Vagina (tissue), 2 donors: ENCODE results near the gene KCNE1. TPM values are rescaled to one million over a fixed set of nuclear protein-coding genes. Genes with fewer than 3 reads are reported as not detected.

Experiments used
- DNase-seq, 2 donors: peaks; one replicate each; pipeline ENCODE4 v3.0.0-alpha.2; 2017; ENCODE audit errors: extremely low spot score in 2 of 2
- H3K27ac ChIP-seq: fragments of 200-600 bp; sonication (generic); one replicate; pipeline ENCODE4 v1.5.1; 2019
- H3K27me3 ChIP-seq: fragments of 200-600 bp; sonication (generic); one replicate; pipeline ENCODE4 v1.5.1; 2019
- H3K36me3 ChIP-seq, 2 donors: fragments of 200-600 bp; sonication (generic); one replicate each; pipeline ENCODE4 v1.5.1; 2017 to 2019
- H3K4me1 ChIP-seq: fragments of 200-600 bp; sonication (generic); one replicate; pipeline ENCODE4 v1.5.1; 2019
- H3K4me3 ChIP-seq, 2 donors: fragments of 200-600 bp; sonication (generic); 1 replicate in 1 of 2; 2 replicates in 1 of 2; pipeline ENCODE4 v1.5.1; 2016 to 2019
- H3K9me3 ChIP-seq: fragments of 200-600 bp; sonication (generic); one replicate; pipeline ENCODE4 v1.5.1; 2019
- CTCF ChIP-seq, 3 experiments: fragments of 450-650 bp in 2 of 3; fragments of 200-600 bp in 1 of 3; sonication (generic) in 1 of 3; IDR thresholded peaks; one replicate each; pipeline ENCODE4 v1.5.1; 2017 to 2019; ENCODE audit warnings: antibody characterized with exemption in 3 of 3, mild to moderate bottlenecking in 2 of 3, moderate library complexity in 2 of 3
- POLR2A ChIP-seq, 2 donors: fragments of 450-650 bp; IDR thresholded peaks; one replicate each; pipeline ENCODE4 v1.6.1; 2017; ENCODE audit warnings: antibody characterized with exemption in 2 of 2, mild to moderate bottlenecking in 2 of 2, moderate library complexity in 2 of 2
- POLR2AphosphoS5 ChIP-seq, 2 donors: sonication (generic); formaldehyde crosslinking; IDR thresholded peaks; one replicate each; pipeline ENCODE4 v1.9.0; 2017; ENCODE audit warnings: antibody characterized with exemption in 2 of 2, mild to moderate bottlenecking in 2 of 2, low read depth in 1 of 2; ENCODE audit not compliant: insufficient read depth in 1 of 2
- intact Hi-C: fragments of 100-400 bp; cut with DNase I; formaldehyde crosslinking; loops from one replicate; pipeline ENCODE4 v1.15.1; 2023
- total RNA-seq: library from RNA; depleted of rRNA; stranded (reverse); fragments of >200 nt; gene quantifications from one replicate; pipeline ENCODE4 v1.2.3, GENCODE V29; 2016

The KCNE1 gene
- total RNA-seq, 1 donor from 2014 or later: 2.2 TPM

- Histone ChIP-seq H3K27ac (no peak overlapping the region), H3K27me3 (no peaks in the 10 kb centered on the region), H3K4me1 (peaks cover 34% of the 10 kb centered on the region), H3K4me3 (no peak overlapping the region), H3K9me3 (no peaks in the 10 kb centered on the region), H3K36me3 (peaks cover 0 to 19% of the 10 kb centered on the region in 2 donors)
- intact Hi-C loops: no loop called here
- no peak for DNase-seq
- TF ChIP-seq CTCF (IDR thresholded peaks at IDR 0.05) (no peak), POLR2AphosphoS5 (IDR thresholded peaks at IDR 0.05; ENCODE audit: insufficient read depth in 1 of 2, low read depth in 1 of 2) (no peak), POLR2A (IDR thresholded peaks at IDR 0.05) (no peak)
Measured at GRCh38 chr21:34520764-34521508, 8.9 kb upstream of the KCNE1 start.

GRCh38 chr21:34520281-34520680 is 8.3 kb upstream of the KCNE1 start:
- peaks cover 28% of the 10 kb centered on the region for H3K4me1 ChIP-seq
- no peak overlapping the region for H3K27ac ChIP-seq
- H3K9me3 ChIP-seq: no peaks in the 10 kb centered on the region
- TF ChIP-seq POLR2A (IDR thresholded peaks at IDR 0.05) (no peak), POLR2AphosphoS5 (IDR thresholded peaks at IDR 0.05; ENCODE audit: insufficient read depth in 1 of 2, low read depth in 1 of 2) (no peak), CTCF (IDR thresholded peaks at IDR 0.05) (no peak)
- peaks cover 0 to 19% of the 10 kb centered on the region in 2 donors for H3K36me3 ChIP-seq
- no peak for DNase-seq
- H3K27me3 ChIP-seq: no peaks in the 10 kb centered on the region
- H3K4me3 ChIP-seq: no peak overlapping the region
- intact Hi-C loops: no loop called here

GRCh38 chr21:34519694-34520093 is 7.7 kb upstream of the KCNE1 start:
- Histone ChIP-seq H3K36me3 (peaks cover 0 to 19% of the 10 kb centered on the region in 2 donors), H3K9me3 (no peaks in the 10 kb centered on the region), H3K4me3 (no peak overlapping the region), H3K4me1 (peaks cover 22% of the 10 kb centered on the region), H3K27ac (no peak overlapping the region), H3K27me3 (no peaks in the 10 kb centered on the region)
- intact Hi-C loops: no loop called here
- TF ChIP-seq POLR2A (IDR thresholded peaks at IDR 0.05) (no peak), CTCF (IDR thresholded peaks at IDR 0.05) (no peak), POLR2AphosphoS5 (IDR thresholded peaks at IDR 0.05; ENCODE audit: insufficient read depth in 1 of 2, low read depth in 1 of 2) (no peak)
- no peak for DNase-seq

- Histone ChIP-seq H3K9me3 (no peaks in the 10 kb centered on the region), H3K27ac (no peak overlapping the region), H3K4me1 (peaks cover 18% of the 10 kb centered on the region), H3K4me3 (no peak overlapping the region), H3K27me3 (no peaks in the 10 kb centered on the region), H3K36me3 (peaks cover 0 to 19% of the 10 kb centered on the region in 2 donors)
- intact Hi-C loops: no loop called here
- DNase-seq: no peak
- TF ChIP-seq CTCF (IDR thresholded peaks at IDR 0.05) (no peak), POLR2A (IDR thresholded peaks at IDR 0.05) (no peak), POLR2AphosphoS5 (IDR thresholded peaks at IDR 0.05; ENCODE audit: insufficient read depth in 1 of 2, low read depth in 1 of 2) (no peak)
Measured at GRCh38 chr21:34519016-34519415, 7.0 kb upstream of the KCNE1 start.

GRCh38 chr21:34518301-34518700 is 6.3 kb upstream of the KCNE1 start:
- TF ChIP-seq POLR2A (IDR thresholded peaks at IDR 0.05): no peak
- Histone ChIP-seq H3K27ac (no peak overlapping the region), H3K27me3 (no peaks in the 10 kb centered on the region), H3K9me3 (no peaks in the 10 kb centered on the region), H3K4me3 (no peak overlapping the region), H3K36me3 (peaks cover 0 to 19% of the 10 kb centered on the region in 2 donors), H3K4me1 (peaks cover 14% of the 10 kb centered on the region)
- DNase-seq: no peak
- intact Hi-C loops: no loop called here
